RKO (cell line): ENCODE data around the gene OBSL1.

Experiments used
- DNase-seq: peaks from one replicate; pipeline ENCODE4 v3.0.0-alpha.2; 2016; ENCODE audit warnings: low spot score

Gene OBSL1

DNA sequence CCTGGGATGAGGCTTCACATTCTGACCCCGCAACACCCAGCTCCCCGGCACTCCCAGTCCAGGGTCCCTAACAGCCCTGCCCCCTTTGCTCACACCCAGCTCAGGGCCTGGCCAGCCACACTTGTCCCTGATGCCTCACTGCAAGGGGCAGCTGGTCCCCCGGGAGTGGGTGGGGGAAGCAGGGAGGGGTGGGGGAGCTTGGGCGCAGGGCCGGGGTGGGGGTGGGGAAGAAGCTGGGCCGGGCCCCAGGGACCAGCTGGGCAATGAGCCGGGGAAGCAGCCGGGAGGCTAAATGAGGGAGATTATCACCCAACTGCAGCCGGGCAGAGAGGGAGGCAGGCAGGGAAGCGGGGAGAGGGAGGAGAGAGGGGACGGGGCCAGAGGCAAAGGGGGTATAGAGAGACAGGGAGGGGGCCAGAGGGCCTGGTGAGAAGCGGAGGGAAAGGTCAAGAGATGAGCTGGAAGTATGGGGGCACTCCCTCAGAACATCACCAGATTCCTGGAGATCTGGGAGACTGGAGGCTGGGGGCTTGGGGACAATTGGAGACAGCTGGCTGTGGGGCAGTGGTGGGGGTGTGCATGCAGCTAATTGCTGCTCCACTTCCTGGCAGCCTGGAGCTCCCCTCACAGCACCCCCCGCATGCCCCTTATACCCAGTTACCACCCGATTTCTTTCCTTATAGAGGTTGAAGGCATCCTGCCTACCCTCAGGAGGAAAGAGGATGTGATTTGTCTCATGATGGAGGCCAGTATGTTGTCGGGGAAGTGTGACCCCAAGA, 59.6 kb downstream of the OBSL1 start:
- DNase-seq: no peak

DNA sequence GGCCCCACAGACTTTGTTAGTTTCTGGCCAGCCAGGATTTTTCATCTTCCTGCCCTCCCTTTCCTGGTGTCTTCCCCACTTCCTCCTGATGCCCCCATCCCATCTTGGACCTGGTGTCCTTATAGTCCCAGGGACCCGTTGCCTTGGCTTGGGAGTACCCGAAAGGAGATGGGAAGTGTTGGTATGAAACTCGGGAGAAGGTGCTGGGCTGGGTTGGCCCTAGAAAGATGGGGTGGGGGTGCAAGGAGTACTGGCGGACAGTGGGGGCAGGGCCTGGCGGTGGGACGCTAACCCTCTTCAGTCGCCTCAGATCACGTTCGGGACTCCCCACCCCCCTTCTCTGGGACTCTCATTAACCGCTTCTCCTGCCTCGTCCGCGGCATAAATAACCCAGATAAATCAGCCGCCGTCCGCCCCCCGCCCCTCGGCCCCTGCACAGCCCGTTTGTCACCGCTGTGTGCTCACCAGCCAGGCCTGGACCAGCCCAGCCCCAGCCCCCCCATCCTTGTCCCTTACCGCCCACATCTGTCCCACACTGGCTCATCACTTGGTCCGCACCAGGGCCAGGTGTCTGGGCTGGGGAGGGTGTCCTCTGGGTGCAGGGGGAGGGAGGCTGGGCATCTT, 60.7 kb downstream of the OBSL1 start:
- DNase-seq: no peak

GRCh38 chr2:219509780-219510511, 61.4 kb downstream of the OBSL1 start:
- peak; percentile 14 for DNase-seq

DNA sequence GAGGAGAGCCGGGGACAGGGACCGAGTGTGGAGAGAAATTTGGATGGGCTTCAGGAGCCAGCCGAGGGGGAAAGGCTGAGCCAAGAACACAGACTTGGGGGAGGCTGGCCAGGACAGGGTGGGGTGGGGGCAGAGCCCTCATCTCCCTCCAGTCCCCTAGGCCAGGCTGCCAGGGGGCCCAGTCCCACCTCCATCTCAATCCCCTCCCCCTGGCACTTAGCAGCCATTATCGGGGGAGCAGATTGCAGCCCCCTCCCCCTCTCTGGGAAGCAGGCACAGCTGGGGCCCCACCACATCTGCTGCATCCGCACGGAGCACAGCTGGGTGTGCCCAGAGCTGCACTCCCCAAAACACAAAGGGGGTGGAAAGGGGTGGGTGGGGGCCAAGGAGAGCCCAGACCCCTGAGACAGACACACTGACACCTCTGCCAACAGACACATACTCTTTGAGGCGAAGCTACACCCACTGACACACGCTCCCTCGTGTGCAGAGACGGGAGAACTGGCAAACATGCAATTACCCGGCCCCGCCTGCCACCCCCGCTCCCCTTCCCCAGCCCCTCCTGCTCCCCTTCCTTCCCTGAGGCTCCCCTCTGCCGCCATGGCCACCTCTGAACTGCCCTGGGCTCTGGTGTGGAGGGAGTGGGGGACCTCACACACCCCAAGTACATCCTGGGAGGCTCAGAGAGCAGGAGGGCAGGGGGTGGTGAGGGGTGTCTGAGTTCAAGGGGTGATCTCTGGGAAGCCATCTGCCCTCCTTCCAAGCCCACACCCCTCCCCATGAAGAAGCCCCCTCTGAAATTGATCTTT, 62.2 kb downstream of the OBSL1 start:
- DNase-seq: no peak

DNA sequence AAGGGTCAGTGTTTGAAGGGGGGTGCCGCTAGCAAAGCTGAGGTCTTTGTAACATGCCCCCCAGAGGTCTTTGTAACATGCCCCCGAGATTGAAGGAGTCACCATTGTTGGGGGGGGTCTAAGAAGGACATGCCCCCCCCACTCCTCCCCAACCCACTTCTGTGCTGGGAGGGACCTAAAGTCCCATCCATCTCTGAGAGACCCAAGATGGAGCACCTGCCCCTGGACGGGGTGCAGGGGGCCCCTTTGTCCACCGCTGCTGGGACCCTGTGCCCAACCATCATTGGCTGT, 63.0 kb downstream of the OBSL1 start:
- DNase-seq: no peak

GRCh38 chr2:219507581-219508443, 63.5 kb downstream of the OBSL1 start:
- DNase-seq: no peak

- no peak for DNase-seq
Observed at GRCh38 chr2:219506802-219507526, 64.4 kb downstream of the OBSL1 start.

- no peak for DNase-seq
Observed at GRCh38 chr2:219506153-219506801, 65.1 kb downstream of the OBSL1 start.

DNA sequence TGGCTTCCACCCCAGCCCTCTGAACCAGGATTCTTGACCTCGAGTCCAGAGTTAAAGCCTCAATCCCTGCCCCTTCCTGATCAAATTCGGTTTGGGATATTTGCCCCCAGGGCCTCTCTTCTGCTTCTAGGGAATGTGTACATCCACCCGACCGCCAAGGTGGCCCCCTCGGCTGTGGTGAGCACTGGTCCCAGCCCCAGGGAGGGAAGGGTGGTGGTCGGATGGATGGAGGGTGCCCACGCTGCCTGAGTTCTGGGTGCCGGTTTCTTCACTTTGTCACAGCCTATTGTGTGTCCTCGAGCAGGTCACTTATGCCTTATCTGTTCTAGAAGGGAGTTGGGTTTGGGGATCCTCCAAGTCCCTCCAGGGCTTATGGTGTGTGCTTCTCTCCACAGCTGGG, 65.8 kb downstream of the OBSL1 start:
- DNase-seq: no peak

GRCh38 chr2:219502618-219503017, 68.7 kb downstream of the OBSL1 start:
- DNase-seq: no peak

DNA sequence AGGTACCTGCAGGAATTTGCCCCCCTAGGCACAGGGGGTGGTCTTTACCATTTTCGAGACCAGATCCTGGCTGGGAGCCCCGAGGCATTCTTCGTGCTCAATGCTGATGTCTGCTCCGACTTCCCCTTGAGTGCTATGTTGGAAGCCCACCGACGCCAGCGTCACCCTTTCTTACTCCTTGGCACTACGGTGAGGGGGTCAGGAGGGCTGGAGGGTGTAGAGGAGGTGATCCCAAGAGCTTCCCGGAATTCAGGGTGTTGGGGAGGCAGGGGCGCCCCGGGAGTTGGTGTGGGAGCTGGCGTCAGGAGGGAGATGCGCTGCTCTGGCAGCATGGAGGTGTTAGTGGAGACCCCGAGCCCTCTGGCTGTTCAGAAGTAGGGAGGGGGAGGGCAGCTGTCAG, 69.5 kb downstream of the OBSL1 start:
- DNase-seq: no peak
